Activated effector memory CD4-positive, alpha-beta T cell treated with Interleukin-2 at 50 U/mL for 16 hours (primary cell): ENCODE measurements around the gene PEF1.

ENCODE experiments used
- DNase-seq: peaks from one replicate; pipeline ENCODE4 v3.0.0-alpha.2; 2020

PEF1 gene

GRCh38 chr1:31626223-31627207 lies 18.2 kb downstream of the PEF1 start:
- DNase-seq: no peak

GRCh38 chr1:31625561-31626222 lies 19.0 kb downstream of the PEF1 start:
- DNase-seq: no peak

- DNase-seq: no peak
Observed at GRCh38 chr1:31624731-31625514, 19.8 kb downstream of the PEF1 start.

GRCh38 chr1:31624309-31624708 lies 20.4 kb downstream of the PEF1 start:
- no peak for DNase-seq

GRCh38 chr1:31623365-31623764 lies 21.3 kb downstream of the PEF1 start:
- no peak for DNase-seq

- no peak for DNase-seq
Observed at GRCh38 chr1:31621847-31622730, 22.6 kb downstream of the PEF1 start.

- no peak for DNase-seq
Observed at GRCh38 chr1:31621498-31621820, 23.2 kb downstream of the PEF1 start.

- no peak for DNase-seq
Observed at GRCh38 chr1:31620631-31621497, 23.8 kb downstream of the PEF1 start.

- no peak for DNase-seq
Observed at GRCh38 chr1:31618916-31619846, 25.5 kb downstream of the PEF1 start.

GRCh38 chr1:31617916-31618746 lies 26.5 kb downstream of the PEF1 start:
- DNase-seq: peak; percentile 14

- no peak for DNase-seq
Observed at GRCh38 chr1:31617218-31617915, 27.3 kb downstream of the PEF1 start, which contains the start of gene HCRTR1. HCRTR1 (plus strand) TSS chr1:31617689; CDS start chr1:31619193, 1,504 bp downstream.

- DNase-seq: no peak
Observed at GRCh38 chr1:31615939-31616338, 28.7 kb downstream of the PEF1 start.

GRCh38 chr1:31615414-31615813 lies 29.3 kb downstream of the PEF1 start:
- DNase-seq: no peak

GRCh38 chr1:31614414-31615005 lies 30.2 kb downstream of the PEF1 start:
- no peak for DNase-seq

GRCh38 chr1:31609514-31610118 lies 35.1 kb downstream of the PEF1 start:
- no peak for DNase-seq

GRCh38 chr1:31607360-31607759 lies 37.3 kb downstream of the PEF1 start:
- no peak for DNase-seq

- DNase-seq: no peak
Observed at GRCh38 chr1:31605908-31606427, 38.7 kb downstream of the PEF1 start.
